WTC11 (cell line): ENCODE results near the gene SLC44A2. TPM values are rescaled to one million over a fixed set of nuclear protein-coding genes. Genes with fewer than 3 reads are reported as not detected.

Experiments
- ATAC-seq: fragments of 200-7000 bp; cut with Tn5 transposase; 2 replicates; pipeline ENCODE4 v1.10.0; 2021; ENCODE audit warnings: mild to moderate bottlenecking, moderate library complexity
- CTCF ChIA-PET: fragments of 300-600 bp; sonication (Branson Sonifier 250); formaldehyde crosslinking; loops from one replicate; lab custom pipeline; 2021; ENCODE audit warnings: antibody characterized with exemption; lab: Charles Lee
- POLR2A ChIA-PET: fragments of 350-600 bp; sonication (Branson Sonifier 250); formaldehyde crosslinking; loops from one replicate; lab custom pipeline; 2021; ENCODE audit warnings: antibody characterized with exemption; lab: Charles Lee
- DNase-seq: peaks from one replicate; pipeline ENCODE4 v3.0.0; 2021; ENCODE audit warnings: low spot score
- H3K27ac Mint-ChIP-seq: 2 replicates; pipeline ENCODE4 v1.8.0; 2021; ENCODE audit warnings: mixed read lengths
- H3K27me3 Mint-ChIP-seq: 2 replicates; pipeline ENCODE4 v1.8.0; 2021; ENCODE audit warnings: low read depth, mild to moderate bottlenecking, moderate library complexity, mixed read lengths
- H3K36me3 Mint-ChIP-seq: 2 replicates; pipeline ENCODE4 v1.8.0; 2021; ENCODE audit warnings: mixed read lengths
- H3K4me1 Mint-ChIP-seq: 2 replicates; pipeline ENCODE4 v1.8.0; 2022; ENCODE audit warnings: mixed read lengths
- H3K4me3 Mint-ChIP-seq: 2 replicates; pipeline ENCODE4 v1.8.0; 2021; ENCODE audit warnings: mild to moderate bottlenecking, moderate library complexity, mixed read lengths
- H3K9me3 Mint-ChIP-seq: 2 replicates; pipeline ENCODE4 v1.8.0; 2021; ENCODE audit warnings: mixed read lengths
- CREM ChIP-seq: sonication (generic); formaldehyde crosslinking; IDR thresholded peaks from 2 replicates; pipeline ENCODE4 v1.8.1; 2022; ENCODE audit warnings: mild to moderate bottlenecking, missing genetic modification reagents, moderate library complexity
- ELF4 ChIP-seq: sonication (generic); formaldehyde crosslinking; IDR thresholded peaks from 2 replicates; pipeline ENCODE4 v1.8.1; 2022; ENCODE audit warnings: low read depth, mild to moderate bottlenecking, moderate library complexity, missing genetic modification reagents
- GTF2I ChIP-seq: fragments of 250-450 bp; sonication (Bioruptor Pico); conservative IDR thresholded peaks from 2 replicates; pipeline ENCODE4 v1.4.0; 2021; ENCODE audit warnings: mild to moderate bottlenecking
- HMGA2 ChIP-seq: fragments of 250-450 bp; sonication (Bioruptor Pico); IDR thresholded peaks from 2 replicates; pipeline ENCODE4 v1.4.0; 2021; ENCODE audit warnings: mild to moderate bottlenecking, moderate library complexity
- JAZF1 ChIP-seq: fragments of 250-450 bp; sonication (Bioruptor Pico); IDR thresholded peaks from 2 replicates; pipeline ENCODE4 v1.9.0; 2021; ENCODE audit warnings: moderate library complexity, mild to moderate bottlenecking, inconsistent platforms
- KAT7 ChIP-seq: sonication (generic); formaldehyde crosslinking; IDR thresholded peaks from 2 replicates; pipeline ENCODE4 v1.8.1; 2023; ENCODE audit warnings: missing genetic modification reagents, mild to moderate bottlenecking, borderline replicate concordance
- RORB ChIP-seq: fragments of 250-450 bp; sonication (Bioruptor Pico); IDR thresholded peaks from 2 replicates; pipeline ENCODE4 v1.9.0; 2021; ENCODE audit warnings: mild to moderate bottlenecking
- SMAD3 ChIP-seq: sonication (generic); formaldehyde crosslinking; IDR thresholded peaks from 2 replicates; pipeline ENCODE4 v1.8.0; 2022; ENCODE audit warnings: missing genetic modification reagents, mild to moderate bottlenecking, borderline replicate concordance
- SMAD4 ChIP-seq: sonication (generic); formaldehyde crosslinking; IDR thresholded peaks from 2 replicates; pipeline ENCODE4 v1.8.0; 2022; ENCODE audit warnings: mild to moderate bottlenecking, missing genetic modification reagents
- SOX15 ChIP-seq: fragments of 250-450 bp; sonication (Bioruptor Pico); IDR thresholded peaks from 2 replicates; pipeline ENCODE4 v1.9.0; 2021; ENCODE audit warnings: mild to moderate bottlenecking
- ZNF219 ChIP-seq: sonication (generic); formaldehyde crosslinking; IDR thresholded peaks from 2 replicates; pipeline ENCODE4 v1.8.0; 2023; ENCODE audit warnings: missing genetic modification reagents, mild to moderate bottlenecking, borderline replicate concordance
- ZNF416 ChIP-seq: fragments of 250-450 bp; sonication (Bioruptor Pico); IDR thresholded peaks from 2 replicates; pipeline ENCODE4 v1.9.0; 2021; ENCODE audit warnings: mild to moderate bottlenecking, inconsistent platforms
- total RNA-seq: library from RNA; stranded (reverse); gene quantifications from 3 replicates; pipeline ENCODE4 v1.2.3, GENCODE V29; 2021
- TF ChIP-seq, protein P1 (sequence below): sonication (generic); formaldehyde crosslinking; IDR thresholded peaks from 2 replicates; pipeline ENCODE4 v1.8.0; 2023; ENCODE audit warnings: mild to moderate bottlenecking, missing genetic modification reagents
- TF ChIP-seq, protein P2 (sequence below): sonication (generic); formaldehyde crosslinking; IDR thresholded peaks from 2 replicates; pipeline ENCODE4 v1.8.1; 2023; ENCODE audit warnings: mild to moderate bottlenecking, missing genetic modification reagents
- TF ChIP-seq, protein P3 (sequence below): sonication (generic); formaldehyde crosslinking; IDR thresholded peaks from 2 replicates; pipeline ENCODE4 v1.8.0; 2022; ENCODE audit warnings: mild to moderate bottlenecking, missing genetic modification reagents
- TF ChIP-seq, protein P4 (sequence below): sonication (generic); formaldehyde crosslinking; IDR thresholded peaks from 2 replicates; pipeline ENCODE4 v1.8.1; 2023; ENCODE audit warnings: mild to moderate bottlenecking, missing genetic modification reagents, borderline replicate concordance
- TF ChIP-seq, protein P5 (sequence below): sonication (generic); formaldehyde crosslinking; IDR thresholded peaks from 2 replicates; pipeline ENCODE4 v1.8.0; 2022; ENCODE audit warnings: missing genetic modification reagents
- TF ChIP-seq, protein P6 (sequence below): sonication (generic); formaldehyde crosslinking; IDR thresholded peaks from 2 replicates; pipeline ENCODE4 v1.8.1; 2023; ENCODE audit warnings: mild to moderate bottlenecking, moderate library complexity, missing genetic modification reagents

SLC44A2 gene
- total RNA-seq, 1 experiment from 2014 or later = 109 TPM

DNA sequence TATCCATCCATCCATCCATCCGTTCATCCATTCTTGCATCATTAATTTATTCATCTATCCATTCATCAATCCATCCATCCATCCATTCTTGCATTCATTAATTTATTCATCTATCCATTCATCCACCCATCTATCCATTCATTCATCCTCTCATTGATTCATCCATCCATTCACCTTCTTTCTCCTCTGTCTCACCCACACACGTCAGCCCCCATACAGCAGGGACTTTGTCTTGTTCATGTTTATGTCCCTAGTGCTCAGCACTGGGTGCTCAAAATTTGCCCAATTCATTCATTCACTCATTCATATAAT, 37.6 kb upstream of the SLC44A2 start:
- ChIA-PET POLR2A (no interaction called here), CTCF (interaction anchor here (1.8 kb wide), 1 partner anchor 57 kb away, joined by 5 read pairs; no protein-coding TSS in a partner anchor)
- Mint-ChIP-seq H3K4me3 (peak overlapping the region; percentile 90), H3K36me3 (peaks cover 16% of the 10 kb centered on the region; the same call in 1 of the 2 replicates), H3K4me1 (peaks cover 13% of the 10 kb centered on the region), H3K9me3 (peaks cover 7% of the 10 kb centered on the region; the same call in 1 of the 2 replicates), H3K27ac (no peak overlapping the region), H3K27me3 (peaks cover 7% of the 10 kb centered on the region)
- DNase-seq = no peak
- TF ChIP-seq, protein P1, sequence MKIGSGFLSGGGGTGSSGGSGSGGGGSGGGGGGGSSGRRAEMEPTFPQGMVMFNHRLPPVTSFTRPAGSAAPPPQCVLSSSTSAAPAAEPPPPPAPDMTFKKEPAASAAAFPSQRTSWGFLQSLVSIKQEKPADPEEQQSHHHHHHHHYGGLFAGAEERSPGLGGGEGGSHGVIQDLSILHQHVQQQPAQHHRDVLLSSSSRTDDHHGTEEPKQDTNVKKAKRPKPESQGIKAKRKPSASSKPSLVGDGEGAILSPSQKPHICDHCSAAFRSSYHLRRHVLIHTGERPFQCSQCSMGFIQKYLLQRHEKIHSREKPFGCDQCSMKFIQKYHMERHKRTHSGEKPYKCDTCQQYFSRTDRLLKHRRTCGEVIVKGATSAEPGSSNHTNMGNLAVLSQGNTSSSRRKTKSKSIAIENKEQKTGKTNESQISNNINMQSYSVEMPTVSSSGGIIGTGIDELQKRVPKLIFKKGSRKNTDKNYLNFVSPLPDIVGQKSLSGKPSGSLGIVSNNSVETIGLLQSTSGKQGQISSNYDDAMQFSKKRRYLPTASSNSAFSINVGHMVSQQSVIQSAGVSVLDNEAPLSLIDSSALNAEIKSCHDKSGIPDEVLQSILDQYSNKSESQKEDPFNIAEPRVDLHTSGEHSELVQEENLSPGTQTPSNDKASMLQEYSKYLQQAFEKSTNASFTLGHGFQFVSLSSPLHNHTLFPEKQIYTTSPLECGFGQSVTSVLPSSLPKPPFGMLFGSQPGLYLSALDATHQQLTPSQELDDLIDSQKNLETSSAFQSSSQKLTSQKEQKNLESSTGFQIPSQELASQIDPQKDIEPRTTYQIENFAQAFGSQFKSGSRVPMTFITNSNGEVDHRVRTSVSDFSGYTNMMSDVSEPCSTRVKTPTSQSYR (CRISPR knock-in tag) = no peak
- TF ChIP-seq GTF2I (CRISPR knock-in tag) = no peak
- no peak for TF ChIP-seq ELF4 (CRISPR knock-in tag)
- TF ChIP-seq RORB (CRISPR knock-in tag) = no peak
- TF ChIP-seq, protein P2, sequence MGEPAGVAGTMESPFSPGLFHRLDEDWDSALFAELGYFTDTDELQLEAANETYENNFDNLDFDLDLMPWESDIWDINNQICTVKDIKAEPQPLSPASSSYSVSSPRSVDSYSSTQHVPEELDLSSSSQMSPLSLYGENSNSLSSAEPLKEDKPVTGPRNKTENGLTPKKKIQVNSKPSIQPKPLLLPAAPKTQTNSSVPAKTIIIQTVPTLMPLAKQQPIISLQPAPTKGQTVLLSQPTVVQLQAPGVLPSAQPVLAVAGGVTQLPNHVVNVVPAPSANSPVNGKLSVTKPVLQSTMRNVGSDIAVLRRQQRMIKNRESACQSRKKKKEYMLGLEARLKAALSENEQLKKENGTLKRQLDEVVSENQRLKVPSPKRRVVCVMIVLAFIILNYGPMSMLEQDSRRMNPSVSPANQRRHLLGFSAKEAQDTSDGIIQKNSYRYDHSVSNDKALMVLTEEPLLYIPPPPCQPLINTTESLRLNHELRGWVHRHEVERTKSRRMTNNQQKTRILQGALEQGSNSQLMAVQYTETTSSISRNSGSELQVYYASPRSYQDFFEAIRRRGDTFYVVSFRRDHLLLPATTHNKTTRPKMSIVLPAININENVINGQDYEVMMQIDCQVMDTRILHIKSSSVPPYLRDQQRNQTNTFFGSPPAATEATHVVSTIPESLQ (CRISPR knock-in tag) = no peak
- TF ChIP-seq JAZF1 (CRISPR knock-in tag) = no peak
- TF ChIP-seq SMAD4 (CRISPR knock-in tag) = no peak
- no peak for TF ChIP-seq KAT7
- TF ChIP-seq, protein P3, sequence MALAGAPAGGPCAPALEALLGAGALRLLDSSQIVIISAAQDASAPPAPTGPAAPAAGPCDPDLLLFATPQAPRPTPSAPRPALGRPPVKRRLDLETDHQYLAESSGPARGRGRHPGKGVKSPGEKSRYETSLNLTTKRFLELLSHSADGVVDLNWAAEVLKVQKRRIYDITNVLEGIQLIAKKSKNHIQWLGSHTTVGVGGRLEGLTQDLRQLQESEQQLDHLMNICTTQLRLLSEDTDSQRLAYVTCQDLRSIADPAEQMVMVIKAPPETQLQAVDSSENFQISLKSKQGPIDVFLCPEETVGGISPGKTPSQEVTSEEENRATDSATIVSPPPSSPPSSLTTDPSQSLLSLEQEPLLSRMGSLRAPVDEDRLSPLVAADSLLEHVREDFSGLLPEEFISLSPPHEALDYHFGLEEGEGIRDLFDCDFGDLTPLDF (CRISPR knock-in tag) = no peak
- no peak for TF ChIP-seq SOX15 (CRISPR knock-in tag)
- TF ChIP-seq, protein P4, sequence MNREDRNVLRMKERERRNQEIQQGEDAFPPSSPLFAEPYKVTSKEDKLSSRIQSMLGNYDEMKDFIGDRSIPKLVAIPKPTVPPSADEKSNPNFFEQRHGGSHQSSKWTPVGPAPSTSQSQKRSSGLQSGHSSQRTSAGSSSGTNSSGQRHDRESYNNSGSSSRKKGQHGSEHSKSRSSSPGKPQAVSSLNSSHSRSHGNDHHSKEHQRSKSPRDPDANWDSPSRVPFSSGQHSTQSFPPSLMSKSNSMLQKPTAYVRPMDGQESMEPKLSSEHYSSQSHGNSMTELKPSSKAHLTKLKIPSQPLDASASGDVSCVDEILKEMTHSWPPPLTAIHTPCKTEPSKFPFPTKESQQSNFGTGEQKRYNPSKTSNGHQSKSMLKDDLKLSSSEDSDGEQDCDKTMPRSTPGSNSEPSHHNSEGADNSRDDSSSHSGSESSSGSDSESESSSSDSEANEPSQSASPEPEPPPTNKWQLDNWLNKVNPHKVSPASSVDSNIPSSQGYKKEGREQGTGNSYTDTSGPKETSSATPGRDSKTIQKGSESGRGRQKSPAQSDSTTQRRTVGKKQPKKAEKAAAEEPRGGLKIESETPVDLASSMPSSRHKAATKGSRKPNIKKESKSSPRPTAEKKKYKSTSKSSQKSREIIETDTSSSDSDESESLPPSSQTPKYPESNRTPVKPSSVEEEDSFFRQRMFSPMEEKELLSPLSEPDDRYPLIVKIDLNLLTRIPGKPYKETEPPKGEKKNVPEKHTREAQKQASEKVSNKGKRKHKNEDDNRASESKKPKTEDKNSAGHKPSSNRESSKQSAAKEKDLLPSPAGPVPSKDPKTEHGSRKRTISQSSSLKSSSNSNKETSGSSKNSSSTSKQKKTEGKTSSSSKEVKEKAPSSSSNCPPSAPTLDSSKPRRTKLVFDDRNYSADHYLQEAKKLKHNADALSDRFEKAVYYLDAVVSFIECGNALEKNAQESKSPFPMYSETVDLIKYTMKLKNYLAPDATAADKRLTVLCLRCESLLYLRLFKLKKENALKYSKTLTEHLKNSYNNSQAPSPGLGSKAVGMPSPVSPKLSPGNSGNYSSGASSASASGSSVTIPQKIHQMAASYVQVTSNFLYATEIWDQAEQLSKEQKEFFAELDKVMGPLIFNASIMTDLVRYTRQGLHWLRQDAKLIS (CRISPR knock-in tag) = no peak
- no peak for TF ChIP-seq SMAD3 (CRISPR knock-in tag)
- no peak for ATAC-seq

DNA sequence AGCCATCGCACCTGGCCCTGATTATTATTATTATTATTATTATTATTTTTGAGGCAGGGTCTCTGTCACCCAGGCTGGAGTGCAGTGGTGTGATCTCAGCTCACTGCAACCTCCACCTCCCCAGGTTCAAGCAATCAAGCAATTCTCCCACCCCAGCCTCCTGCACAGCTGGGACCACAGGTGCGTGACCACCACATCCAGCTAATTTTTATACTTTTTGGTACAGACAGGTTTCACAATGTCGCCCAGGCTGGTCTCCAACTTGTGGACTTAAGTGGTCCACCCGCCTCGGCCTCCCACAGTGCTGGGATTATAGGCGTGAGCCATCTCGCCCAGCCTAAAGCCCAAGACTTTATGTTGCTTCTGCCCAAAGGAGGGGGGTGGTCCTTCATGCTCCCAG, 32.2 kb upstream of the SLC44A2 start:
- H3K4me1 Mint-ChIP-seq = no peaks in the 10 kb centered on the region
- no peak for TF ChIP-seq ZNF416 (CRISPR knock-in tag)
- TF ChIP-seq ZNF219 (CRISPR knock-in tag) = no peak
- no peak for TF ChIP-seq CREM (CRISPR knock-in tag)
- TF ChIP-seq, protein P5, sequence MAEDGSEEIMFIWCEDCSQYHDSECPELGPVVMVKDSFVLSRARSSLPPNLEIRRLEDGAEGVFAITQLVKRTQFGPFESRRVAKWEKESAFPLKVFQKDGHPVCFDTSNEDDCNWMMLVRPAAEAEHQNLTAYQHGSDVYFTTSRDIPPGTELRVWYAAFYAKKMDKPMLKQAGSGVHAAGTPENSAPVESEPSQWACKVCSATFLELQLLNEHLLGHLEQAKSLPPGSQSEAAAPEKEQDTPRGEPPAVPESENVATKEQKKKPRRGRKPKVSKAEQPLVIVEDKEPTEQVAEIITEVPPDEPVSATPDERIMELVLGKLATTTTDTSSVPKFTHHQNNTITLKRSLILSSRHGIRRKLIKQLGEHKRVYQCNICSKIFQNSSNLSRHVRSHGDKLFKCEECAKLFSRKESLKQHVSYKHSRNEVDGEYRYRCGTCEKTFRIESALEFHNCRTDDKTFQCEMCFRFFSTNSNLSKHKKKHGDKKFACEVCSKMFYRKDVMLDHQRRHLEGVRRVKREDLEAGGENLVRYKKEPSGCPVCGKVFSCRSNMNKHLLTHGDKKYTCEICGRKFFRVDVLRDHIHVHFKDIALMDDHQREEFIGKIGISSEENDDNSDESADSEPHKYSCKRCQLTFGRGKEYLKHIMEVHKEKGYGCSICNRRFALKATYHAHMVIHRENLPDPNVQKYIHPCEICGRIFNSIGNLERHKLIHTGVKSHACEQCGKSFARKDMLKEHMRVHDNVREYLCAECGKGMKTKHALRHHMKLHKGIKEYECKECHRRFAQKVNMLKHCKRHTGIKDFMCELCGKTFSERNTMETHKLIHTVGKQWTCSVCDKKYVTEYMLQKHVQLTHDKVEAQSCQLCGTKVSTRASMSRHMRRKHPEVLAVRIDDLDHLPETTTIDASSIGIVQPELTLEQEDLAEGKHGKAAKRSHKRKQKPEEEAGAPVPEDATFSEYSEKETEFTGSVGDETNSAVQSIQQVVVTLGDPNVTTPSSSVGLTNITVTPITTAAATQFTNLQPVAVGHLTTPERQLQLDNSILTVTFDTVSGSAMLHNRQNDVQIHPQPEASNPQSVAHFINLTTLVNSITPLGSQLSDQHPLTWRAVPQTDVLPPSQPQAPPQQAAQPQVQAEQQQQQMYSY (CRISPR knock-in tag) = no peak
- TF ChIP-seq, protein P6, sequence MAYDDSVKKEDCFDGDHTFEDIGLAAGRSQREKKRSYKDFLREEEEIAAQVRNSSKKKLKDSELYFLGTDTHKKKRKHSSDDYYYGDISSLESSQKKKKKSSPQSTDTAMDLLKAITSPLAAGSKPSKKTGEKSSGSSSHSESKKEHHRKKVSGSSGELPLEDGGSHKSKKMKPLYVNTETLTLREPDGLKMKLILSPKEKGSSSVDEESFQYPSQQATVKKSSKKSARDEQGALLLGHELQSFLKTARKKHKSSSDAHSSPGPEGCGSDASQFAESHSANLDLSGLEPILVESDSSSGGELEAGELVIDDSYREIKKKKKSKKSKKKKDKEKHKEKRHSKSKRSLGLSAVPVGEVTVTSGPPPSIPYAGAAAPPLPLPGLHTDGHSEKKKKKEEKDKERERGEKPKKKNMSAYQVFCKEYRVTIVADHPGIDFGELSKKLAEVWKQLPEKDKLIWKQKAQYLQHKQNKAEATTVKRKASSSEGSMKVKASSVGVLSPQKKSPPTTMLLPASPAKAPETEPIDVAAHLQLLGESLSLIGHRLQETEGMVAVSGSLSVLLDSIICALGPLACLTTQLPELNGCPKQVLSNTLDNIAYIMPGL = no peak
- no peak for TF ChIP-seq HMGA2
- no peaks in the 10 kb centered on the region for H3K36me3 Mint-ChIP-seq
- no peak overlapping the region for H3K27ac Mint-ChIP-seq
- POLR2A ChIA-PET = no interaction called here
- H3K4me3 Mint-ChIP-seq = no peak overlapping the region
- no peaks in the 10 kb centered on the region for H3K9me3 Mint-ChIP-seq
- no peaks in the 10 kb centered on the region for H3K27me3 Mint-ChIP-seq
- CTCF ChIA-PET = interaction anchor here (1.3 to 1.6 kb wide), 2 partner anchors 12 to 21 kb away, joined by 4 to 5 read pairs; no protein-coding TSS in a partner anchor
- DNase-seq (no peak), ATAC-seq (no peak)
